ENCODE results near the gene MAGEA9.
"Not testable (repeated sequence)": the region's sequence is repeated elsewhere in the genome, so short reads cannot be mapped to it uniquely, and the experiment has no call there.

Gene MAGEA9

DNA sequence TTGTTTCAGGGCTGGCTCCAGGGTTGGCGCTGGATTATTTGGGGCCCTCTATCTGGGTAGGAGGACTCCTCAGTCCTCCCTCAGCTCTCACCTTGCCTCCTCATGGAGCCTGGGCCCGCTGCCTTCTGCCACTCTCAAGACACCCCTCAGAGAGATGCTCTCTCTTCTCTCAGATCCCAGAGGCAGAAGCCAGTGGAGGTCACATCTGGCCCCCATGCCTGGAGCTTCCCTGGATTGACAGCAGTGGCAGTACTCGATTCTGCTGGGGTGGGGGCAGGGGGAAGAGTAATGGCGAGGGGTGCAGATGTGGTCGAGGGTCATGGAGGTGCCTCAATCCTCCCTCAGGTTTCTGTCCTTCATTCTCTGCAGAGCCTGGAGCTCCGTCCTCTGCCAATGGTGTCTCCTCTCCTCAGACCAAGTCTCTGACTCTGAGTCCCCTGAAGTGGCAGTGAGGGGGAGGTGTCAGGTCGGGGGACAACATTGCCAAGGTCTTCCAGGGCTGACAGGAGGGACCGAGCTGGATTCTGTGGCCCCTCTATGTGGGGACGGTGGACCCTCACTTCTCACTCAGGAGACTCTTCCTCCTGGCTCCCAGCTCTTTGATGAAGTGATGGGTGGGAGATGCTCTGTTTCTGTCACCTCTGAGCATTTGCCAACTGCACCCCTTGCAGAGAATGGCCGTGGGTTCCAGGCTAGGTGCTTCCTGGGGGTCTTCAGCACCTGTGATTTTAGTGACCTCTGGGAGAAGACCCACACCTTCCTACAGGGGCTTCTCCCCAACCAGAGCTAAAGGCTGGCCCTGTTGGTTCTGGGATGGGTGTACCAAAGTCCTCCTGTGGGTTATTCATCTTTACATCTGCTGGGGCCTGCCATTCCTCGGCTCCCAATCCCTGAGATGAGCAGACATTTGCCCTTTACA, 18.8 kb upstream of the MAGEA9 start:
- TF ChIP-seq, protein P1, sequence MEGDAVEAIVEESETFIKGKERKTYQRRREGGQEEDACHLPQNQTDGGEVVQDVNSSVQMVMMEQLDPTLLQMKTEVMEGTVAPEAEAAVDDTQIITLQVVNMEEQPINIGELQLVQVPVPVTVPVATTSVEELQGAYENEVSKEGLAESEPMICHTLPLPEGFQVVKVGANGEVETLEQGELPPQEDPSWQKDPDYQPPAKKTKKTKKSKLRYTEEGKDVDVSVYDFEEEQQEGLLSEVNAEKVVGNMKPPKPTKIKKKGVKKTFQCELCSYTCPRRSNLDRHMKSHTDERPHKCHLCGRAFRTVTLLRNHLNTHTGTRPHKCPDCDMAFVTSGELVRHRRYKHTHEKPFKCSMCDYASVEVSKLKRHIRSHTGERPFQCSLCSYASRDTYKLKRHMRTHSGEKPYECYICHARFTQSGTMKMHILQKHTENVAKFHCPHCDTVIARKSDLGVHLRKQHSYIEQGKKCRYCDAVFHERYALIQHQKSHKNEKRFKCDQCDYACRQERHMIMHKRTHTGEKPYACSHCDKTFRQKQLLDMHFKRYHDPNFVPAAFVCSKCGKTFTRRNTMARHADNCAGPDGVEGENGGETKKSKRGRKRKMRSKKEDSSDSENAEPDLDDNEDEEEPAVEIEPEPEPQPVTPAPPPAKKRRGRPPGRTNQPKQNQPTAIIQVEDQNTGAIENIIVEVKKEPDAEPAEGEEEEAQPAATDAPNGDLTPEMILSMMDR (IDR thresholded peaks at IDR 0.05; ENCODE audit: low read depth, low read length, missing control alignments): no peak
- DNase-seq (ENCODE audit: low read depth): no peak
- H3K4me3 ChIP-seq (ENCODE audit: low read depth, low read length): no peak overlapping the region

DNA sequence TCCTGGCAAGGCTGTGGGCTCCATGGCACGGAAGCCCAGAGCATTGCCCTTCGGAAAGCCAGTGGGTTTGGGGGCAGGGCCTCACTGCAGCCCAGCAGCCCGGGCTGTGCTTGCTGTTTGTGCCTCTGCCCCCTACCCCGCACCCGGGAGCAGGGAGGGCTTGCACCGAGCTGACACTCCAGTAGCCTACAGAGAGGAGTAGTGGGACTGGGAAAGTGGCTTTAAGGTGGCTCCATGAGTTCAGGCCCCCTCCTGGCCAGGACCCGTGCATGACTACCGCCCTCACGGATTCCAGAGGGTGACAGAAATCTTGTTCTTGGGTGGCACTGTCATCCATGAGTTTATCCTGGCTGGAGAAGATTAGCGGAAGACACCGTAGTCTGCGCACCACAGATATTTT, 11.4 kb upstream of the MAGEA9 start:
- not testable (repeated sequence) for H3K4me3 ChIP-seq (ENCODE audit: low read depth, low read length); DNase-seq (ENCODE audit: low read depth)

- DNase-seq (ENCODE audit: low read depth); H3K4me3 ChIP-seq (ENCODE audit: low read depth, low read length): not testable (repeated sequence)
These were observed 8.7 kb upstream of the MAGEA9 start for GRCh38 chrX:149773026-149773425.

DNA sequence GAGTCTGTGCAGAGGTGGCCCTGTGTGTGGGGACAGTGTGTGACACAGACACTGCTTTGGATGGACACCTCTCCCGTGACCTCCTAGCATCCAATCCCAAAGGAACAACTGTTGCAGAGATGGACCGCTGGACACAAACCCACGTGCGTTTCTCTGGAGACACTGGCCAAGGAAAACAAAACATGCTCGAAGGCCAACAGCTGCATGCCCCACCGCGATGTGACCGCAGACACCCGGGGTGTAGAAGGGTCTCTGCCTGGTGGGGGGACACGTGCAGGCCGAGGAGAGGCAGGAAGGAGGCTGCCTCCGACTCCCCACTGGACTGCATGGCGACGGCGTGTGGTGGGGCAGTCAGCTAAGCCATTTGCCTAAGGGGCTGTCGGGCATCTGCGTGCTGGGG, 8.0 kb upstream of the MAGEA9 start, which contains the start of gene HSFX1:
Gene HSFX1 (plus strand): TSS at position 301 of the 400 bp plus-strand sequence. CDS start 614 bp downstream, outside the sequence.
- not testable (repeated sequence) for DNase-seq (ENCODE audit: low read depth); H3K4me3 ChIP-seq (ENCODE audit: low read depth, low read length)

GRCh38 chrX:149777999-149778398, 3.7 kb upstream of the MAGEA9 start:
- not testable (repeated sequence) for H3K4me3 ChIP-seq (ENCODE audit: low read depth, low read length); DNase-seq (ENCODE audit: low read depth)

GRCh38 chrX:149795531-149795930, 13.8 kb downstream of the MAGEA9 start:
- not testable (repeated sequence) for H3K4me3 ChIP-seq (ENCODE audit: low read depth, low read length); DNase-seq (ENCODE audit: low read depth)

DNA sequence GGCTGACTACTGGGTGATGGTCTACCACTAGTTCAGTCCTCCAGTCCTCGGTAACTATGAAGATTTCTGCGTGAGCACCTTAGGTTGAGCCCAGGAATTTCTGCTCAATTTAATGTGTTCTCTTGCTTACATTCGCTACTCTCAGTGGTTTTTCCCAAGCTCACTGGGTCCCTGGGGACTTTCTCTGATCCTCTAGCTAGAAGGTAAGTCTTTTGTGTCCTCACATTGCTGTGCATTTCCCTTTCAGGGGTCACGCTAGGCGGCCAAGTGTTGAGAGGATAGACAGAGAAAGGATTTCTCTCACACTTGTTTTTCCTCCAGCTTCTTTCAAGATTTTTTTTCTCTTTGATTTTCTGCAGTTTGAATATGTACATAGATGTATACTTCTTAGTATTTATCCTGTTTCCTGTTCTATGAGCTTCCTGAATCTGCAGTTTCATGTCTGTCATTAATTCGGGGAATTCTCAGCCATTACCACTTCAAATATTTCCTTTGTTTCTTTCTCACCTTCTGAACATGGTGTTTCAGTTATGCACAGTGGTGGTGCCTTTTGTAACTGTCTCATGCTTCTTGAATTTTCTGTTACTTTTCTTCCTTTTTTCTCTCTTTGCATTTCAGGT, 17.5 kb downstream of the MAGEA9 start:
- TF ChIP-seq, protein P1 (IDR thresholded peaks at IDR 0.05; ENCODE audit: low read depth, low read length, missing control alignments): no peak

GRCh38 chrX:149799938-149800337, 18.2 kb downstream of the MAGEA9 start:
- DNase-seq (ENCODE audit: low read depth): no peak
- TF ChIP-seq, protein P1 (IDR thresholded peaks at IDR 0.05; ENCODE audit: low read depth, low read length, missing control alignments): no peak

More for the DNA sequence above, 17.5 kb downstream of the MAGEA9 start:
- H3K4me3 ChIP-seq (ENCODE audit: low read depth, low read length): no peak overlapping the region
- DNase-seq (ENCODE audit: low read depth): no peak

DNA sequence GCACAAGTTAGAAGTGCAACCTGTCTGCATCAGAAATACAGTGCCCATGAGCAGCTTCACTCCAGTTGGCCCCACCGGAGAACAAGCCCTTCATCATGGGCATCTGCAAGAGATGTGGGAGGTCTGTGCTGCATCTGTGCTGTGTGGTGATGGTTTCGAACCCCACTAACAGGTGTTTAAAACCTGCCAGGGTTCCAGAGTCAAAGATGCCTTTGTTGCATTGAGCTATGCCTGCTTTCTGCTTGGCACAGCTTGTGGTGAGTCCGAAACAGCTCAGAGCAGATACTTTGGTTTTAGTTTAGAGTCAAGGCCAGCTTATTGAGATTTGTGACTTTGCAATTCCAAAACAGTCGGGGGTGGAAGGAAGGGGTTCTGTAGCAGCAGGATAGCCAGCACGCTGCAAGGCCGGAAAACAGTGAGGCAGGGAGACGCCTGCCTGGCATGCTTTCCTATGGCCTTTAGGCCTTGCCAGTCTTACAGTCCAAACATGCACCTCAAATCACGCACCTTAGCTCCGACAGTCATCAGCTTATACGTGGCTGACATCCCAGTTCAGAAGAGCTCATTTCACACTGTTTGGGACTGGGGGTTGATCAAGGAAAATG, 21.8 kb downstream of the MAGEA9 start:
- TF ChIP-seq, protein P1 (IDR thresholded peaks at IDR 0.05; ENCODE audit: low read depth, low read length, missing control alignments): no peak
- DNase-seq (ENCODE audit: low read depth): no peak
- no peak overlapping the region for H3K4me3 ChIP-seq (ENCODE audit: low read depth, low read length)

More at GRCh38 chrX:149799938-149800337, 18.2 kb downstream of the MAGEA9 start:
- H3K4me3 ChIP-seq (ENCODE audit: low read depth, low read length): no peak overlapping the region

Data from GM12864 (cell line).